Neural crest cell (in vitro differentiated cells): ENCODE data around the gene LONRF2. TPM values are rescaled to one million over a fixed set of nuclear protein-coding genes. Genes with fewer than 3 reads are reported as not detected.

Experiments used
- DNase-seq: peaks from one replicate; pipeline ENCODE4 v3.0.0; 2021; ENCODE audit warnings: low read depth, mixed read lengths, low spot score
- H3K27ac Mint-ChIP-seq: one replicate; pipeline ENCODE4 v1.8.0; 2021; ENCODE audit warnings: mild to moderate bottlenecking, mixed read lengths; ENCODE audit not compliant: unreplicated experiment
- H3K27me3 Mint-ChIP-seq: 2 replicates; pipeline ENCODE4 v1.8.0; 2021; ENCODE audit warnings: low read depth, mild to moderate bottlenecking, mixed read lengths
- H3K36me3 Mint-ChIP-seq: 2 replicates; pipeline ENCODE4 v1.8.0; 2021; ENCODE audit warnings: low read depth, mild to moderate bottlenecking, mixed read lengths
- H3K4me1 Mint-ChIP-seq: 2 replicates; pipeline ENCODE4 v1.8.0; 2021; ENCODE audit warnings: mixed read lengths
- H3K4me3 Mint-ChIP-seq: one replicate; pipeline ENCODE4 v1.8.0; 2021; ENCODE audit warnings: mild to moderate bottlenecking, mixed read lengths
- H3K9me3 Mint-ChIP-seq: 2 replicates; pipeline ENCODE4 v1.8.0; 2021; ENCODE audit warnings: mixed read lengths
- CTCF ChIP-seq: fragments of 200-600 bp; sonication (generic); conservative IDR thresholded peaks from 2 replicates; pipeline ENCODE4 v1.5.0; 2021; ENCODE audit warnings: antibody characterized with exemption, mild to moderate bottlenecking
- total RNA-seq: library from RNA; stranded (reverse); gene quantifications from 2 replicates; pipeline ENCODE4 v1.2.1, GENCODE V29; 2021

LONRF2 gene
- total RNA-seq, 1 donor from 2014 or later = 5.2 TPM

- H3K4me3 Mint-ChIP-seq = no peak overlapping the region
- no peaks in the 10 kb centered on the region for H3K9me3 Mint-ChIP-seq
- no peak for TF ChIP-seq CTCF
- no peak for DNase-seq
- peaks cover 4% of the 10 kb centered on the region for H3K36me3 Mint-ChIP-seq
- no peak overlapping the region for H3K27ac Mint-ChIP-seq
- H3K27me3 Mint-ChIP-seq = no peaks in the 10 kb centered on the region
- H3K4me1 Mint-ChIP-seq = peaks cover 15% of the 10 kb centered on the region
Measured at GRCh38 chr2:100281521-100282438, 40.5 kb downstream of the LONRF2 start.

GRCh38 chr2:100279586-100280534 is 42.4 kb downstream of the LONRF2 start:
- no peaks in the 10 kb centered on the region for H3K27me3 Mint-ChIP-seq
- no peak for DNase-seq
- no peak overlapping the region for H3K4me3 Mint-ChIP-seq
- TF ChIP-seq CTCF = no peak
- H3K9me3 Mint-ChIP-seq = no peaks in the 10 kb centered on the region
- peaks cover 15% of the 10 kb centered on the region for H3K4me1 Mint-ChIP-seq
- peaks cover 4% of the 10 kb centered on the region for H3K36me3 Mint-ChIP-seq
- H3K27ac Mint-ChIP-seq = peak overlapping the region; percentile 43

GRCh38 chr2:100278986-100279385 is 43.3 kb downstream of the LONRF2 start:
- peaks cover 4% of the 10 kb centered on the region for H3K36me3 Mint-ChIP-seq
- peaks cover 15% of the 10 kb centered on the region for H3K4me1 Mint-ChIP-seq
- H3K9me3 Mint-ChIP-seq = no peaks in the 10 kb centered on the region
- DNase-seq = no peak
- no peak for TF ChIP-seq CTCF
- no peaks in the 10 kb centered on the region for H3K27me3 Mint-ChIP-seq
- no peak overlapping the region for H3K4me3 Mint-ChIP-seq
- no peak overlapping the region for H3K27ac Mint-ChIP-seq

GRCh38 chr2:100278501-100278900 is 43.8 kb downstream of the LONRF2 start:
- DNase-seq = no peak
- Mint-ChIP-seq H3K9me3 (no peaks in the 10 kb centered on the region), H3K4me1 (peaks cover 15% of the 10 kb centered on the region), H3K27me3 (no peaks in the 10 kb centered on the region), H3K4me3 (no peak overlapping the region), H3K27ac (no peak overlapping the region), H3K36me3 (peaks cover 4% of the 10 kb centered on the region)
- TF ChIP-seq CTCF = no peak

- Mint-ChIP-seq H3K27me3 (no peaks in the 10 kb centered on the region), H3K36me3 (peaks cover 4% of the 10 kb centered on the region), H3K4me1 (peaks cover 15% of the 10 kb centered on the region), H3K27ac (no peak overlapping the region), H3K9me3 (no peaks in the 10 kb centered on the region), H3K4me3 (no peak overlapping the region)
- DNase-seq = no peak
- no peak for TF ChIP-seq CTCF
Measured at GRCh38 chr2:100277540-100278207, 44.6 kb downstream of the LONRF2 start.
